ENCODE measurements around the gene SELENON. TPM values are rescaled to one million over a fixed set of nuclear protein-coding genes. Genes with fewer than 3 reads are reported as not detected.

Gene SELENON
- polyA plus RNA-seq, 1 experiment, result 39.9 TPM

- Histone ChIP-seq H3K4me3 (ENCODE audit: low read depth, low read length) (no peak overlapping the region), H3K36me3 (ENCODE audit: control insufficient read depth, insufficient read depth, low read length) (peaks cover 10% of the 10 kb centered on the region), H3K27me3 (ENCODE audit: control insufficient read depth, insufficient read depth, low read length) (no peaks in the 10 kb centered on the region)
- POLR2A ChIA-PET, result no interaction called here
- TF ChIP-seq CTCF (IDR thresholded peaks at IDR 0.05; ENCODE audit: insufficient read depth, low read depth, low read length), result no peak
- CTCF ChIA-PET, result interaction anchor here (1.1 kb wide), 1 partner anchor 25 kb away, joined by 4 read pairs; no protein-coding TSS in a partner anchor
- DNase-seq (ENCODE audit: low read depth), result no peak
Measured at GRCh38 chr1:25864434-25864833, 64.4 kb downstream of the SELENON start.

- no peak for DNase-seq (ENCODE audit: low read depth)
- ChIA-PET POLR2A (no interaction called here), CTCF (interaction anchor here (0.7 kb wide), 1 partner anchor 154 kb away, joined by 3 read pairs; no protein-coding TSS in a partner anchor)
- TF ChIP-seq CTCF (IDR thresholded peaks at IDR 0.05; ENCODE audit: insufficient read depth, low read depth, low read length), result no peak
- no peaks in the 10 kb centered on the region for H3K27me3 ChIP-seq (ENCODE audit: control insufficient read depth, insufficient read depth, low read length)
- H3K36me3 ChIP-seq (ENCODE audit: control insufficient read depth, insufficient read depth, low read length), result peaks cover 15% of the 10 kb centered on the region
- no peak overlapping the region for H3K4me3 ChIP-seq (ENCODE audit: low read depth, low read length)
Measured at GRCh38 chr1:25866288-25866687, 66.3 kb downstream of the SELENON start.

GRCh38 chr1:25867210-25867991, 67.4 kb downstream of the SELENON start:
- no peak for DNase-seq (ENCODE audit: low read depth)
- POLR2A ChIA-PET, result no interaction called here
- CTCF ChIA-PET, result no interaction called here
- no peak for TF ChIP-seq CTCF (IDR thresholded peaks at IDR 0.05; ENCODE audit: insufficient read depth, low read depth, low read length)
- Histone ChIP-seq H3K36me3 (ENCODE audit: control insufficient read depth, insufficient read depth, low read length) (peaks cover 15% of the 10 kb centered on the region), H3K4me3 (ENCODE audit: low read depth, low read length) (no peak overlapping the region), H3K27me3 (ENCODE audit: control insufficient read depth, insufficient read depth, low read length) (no peaks in the 10 kb centered on the region)

Other genes with a start within 250 kb of the SELENON start
- gene MAN1C1, start 183.4 kb upstream of the SELENON start, polyA plus RNA-seq (2011; rRNA removed), result 0.98 and 1.1 TPM in 2 replicates
- gene MTFR1L, start 19.8 kb downstream of the SELENON start, polyA plus RNA-seq (2011; rRNA removed), result 57.8 and 93.7 TPM in 2 replicates
- 1.4 and 2.8 TPM in 2 replicates for gene AUNIP, start 59.3 kb downstream of the SELENON start, polyA plus RNA-seq (2011; rRNA removed)
- 10.5 and 12.6 TPM in 2 replicates for gene PAQR7, start 75.5 kb downstream of the SELENON start, polyA plus RNA-seq (2011; rRNA removed)
- gene STMN1, start 106.2 kb downstream of the SELENON start, polyA plus RNA-seq (2011; rRNA removed), result 57.1 and 80.5 TPM in 2 replicates
- gene PAFAH2, start 197.9 kb downstream of the SELENON start, polyA plus RNA-seq (2011; rRNA removed), result 11.9 and 13.2 TPM in 2 replicates
- gene EXTL1, start 221.6 kb downstream of the SELENON start, polyA plus RNA-seq (2011; rRNA removed), result 3.6 and 5.0 TPM in 2 replicates
- gene SLC30A2, start 245.9 kb downstream of the SELENON start, polyA plus RNA-seq (2011; rRNA removed), result not detected in 2 replicates